GM18867 (cell line): ENCODE data around the gene ARMCX5.

Experiments
- ATAC-seq: cut with Tn5 transposase; IDR thresholded peaks from one replicate; pipeline ENCODE4 v1.9.1; 2021; ENCODE audit warnings: mild to moderate bottlenecking, moderate library complexity; ENCODE audit not compliant: unreplicated experiment

The ARMCX5 gene

GRCh38 chrX:102599084-102599950 lies at the start of gene ARMCX5:
TSS of gene ARMCX5 (plus strand) at chrX:102599515. CDS start at chrX:102602142, 2,627 bp downstream.
- peak; percentile 87 for ATAC-seq

- ATAC-seq = no peak
Observed at GRCh38 chrX:102558607-102559006, 40.7 kb upstream of the ARMCX5 start.

- ATAC-seq = no peak
Observed at GRCh38 chrX:102560423-102561068, 38.8 kb upstream of the ARMCX5 start.

DNA sequence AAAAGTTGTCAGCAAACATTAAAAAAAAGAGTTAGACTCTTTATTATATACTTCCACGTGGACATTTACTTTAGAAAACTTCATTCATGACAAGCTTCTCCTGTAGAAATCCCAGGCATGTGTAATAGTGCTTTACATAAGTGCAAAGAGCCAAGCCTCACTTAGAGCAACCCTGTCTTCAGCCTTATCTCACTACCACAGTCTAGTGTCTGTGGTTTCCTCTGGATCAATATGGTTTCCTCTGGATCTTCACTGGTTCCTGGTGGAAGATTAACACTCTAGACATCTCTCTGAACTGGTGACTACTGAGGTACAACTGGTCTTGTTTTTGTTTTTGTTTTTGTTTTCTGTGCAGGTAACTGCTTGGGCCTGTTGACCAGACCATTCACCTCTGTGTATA lies 18.4 kb upstream of the ARMCX5 start:
- ATAC-seq = no peak

- ATAC-seq = no peak
Observed at GRCh38 chrX:102593367-102593766, 5.9 kb upstream of the ARMCX5 start.

- ATAC-seq = peak; percentile 4
Observed at GRCh38 chrX:102599951-102600579, 750 bp downstream of the ARMCX5 start.

- ATAC-seq = no peak
Observed at GRCh38 chrX:102604327-102604726, 5.0 kb downstream of the ARMCX5 start.

GRCh38 chrX:102606115-102606514 lies 6.8 kb downstream of the ARMCX5 start:
- no peak for ATAC-seq

- ATAC-seq = no peak
Observed at GRCh38 chrX:102610905-102611304, 11.6 kb downstream of the ARMCX5 start.

- ATAC-seq = no peak
Observed at GRCh38 chrX:102624105-102624504, 24.8 kb downstream of the ARMCX5 start.

DNA sequence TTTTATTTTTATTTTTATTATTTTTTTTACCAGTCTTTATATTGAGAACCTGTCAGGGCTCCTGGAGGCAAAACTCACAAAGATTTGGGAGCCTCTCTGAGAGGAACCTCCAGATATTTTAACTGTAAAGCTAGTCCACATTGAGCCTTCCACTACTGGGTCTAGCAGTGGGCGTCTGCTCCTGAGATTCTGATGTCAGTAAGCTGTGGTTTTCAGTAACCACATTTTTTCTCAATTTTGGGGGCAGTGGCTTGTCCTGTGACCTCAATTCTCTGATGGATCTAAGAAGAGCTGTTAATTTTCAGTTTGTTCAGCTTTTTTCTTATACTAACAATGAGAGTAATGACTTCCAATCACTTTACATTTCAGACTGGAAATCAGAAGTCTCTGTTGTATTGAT lies 28.3 kb downstream of the ARMCX5 start:
- ATAC-seq = no peak

DNA sequence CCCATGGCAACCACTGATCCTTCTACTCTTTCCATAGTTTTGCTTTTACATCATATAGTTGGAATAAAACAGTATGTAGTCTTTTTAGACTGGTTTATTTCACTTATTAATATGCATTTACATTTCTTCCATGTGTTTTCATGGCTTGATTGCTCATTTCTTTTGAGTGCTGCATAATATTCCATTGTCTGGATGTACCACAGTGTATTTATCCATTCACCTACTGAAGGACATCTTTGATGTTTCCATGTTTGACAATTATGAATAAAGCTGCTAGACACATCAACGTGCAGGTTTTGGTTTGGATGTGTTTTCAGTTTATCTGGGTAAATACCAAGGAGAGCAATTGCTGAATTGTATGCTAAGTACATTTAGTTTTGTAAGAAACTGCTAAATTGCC lies 38.2 kb downstream of the ARMCX5 start:
- no peak for ATAC-seq

DNA sequence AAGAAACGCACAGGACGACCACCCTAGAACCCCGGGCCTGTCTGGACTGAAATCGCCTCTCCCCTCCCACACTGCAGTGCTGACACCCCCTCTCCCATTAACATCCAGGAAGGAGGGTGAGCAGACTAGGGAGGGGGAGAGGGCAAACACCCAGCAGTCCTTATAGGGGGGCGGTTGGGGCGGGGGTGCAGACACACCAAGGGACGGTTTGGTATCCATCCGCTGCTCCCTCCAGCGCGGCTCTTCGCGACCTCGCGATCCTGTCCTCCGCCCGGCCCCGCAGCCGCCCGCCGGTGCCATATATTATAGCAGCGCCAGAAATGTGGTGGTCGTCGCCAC lies 51.6 kb downstream of the ARMCX5 start:
- no peak for ATAC-seq

GRCh38 chrX:102651242-102652011 lies 52.1 kb downstream of the ARMCX5 start, which contains the start of gene GPRASP1:
TSS of gene GPRASP1 (plus strand) at chrX:102651483. CDS start at chrX:102653914, 2,431 bp downstream.
- ATAC-seq = no peak

GRCh38 chrX:102652031-102652688 lies 52.8 kb downstream of the ARMCX5 start:
- ATAC-seq = no peak
